ENCODE results near the gene KLK14. TPM values are rescaled to one million over a fixed set of nuclear protein-coding genes. Genes with fewer than 3 reads are reported as not detected.

Gene KLK14
- total and polyA plus RNA-seq, 5 donors from 2014 or later: 0.35 TPM; not detected in 4

GRCh38 chr19:51091895-51092873 is 9.5 kb upstream of the KLK14 start:
- no peaks in the 10 kb centered on the region for H3K9me3 ChIP-seq (ENCODE audit: control insufficient read depth in 2 of 2, low read length in 2 of 2)
- no peaks in the 10 kb centered on the region for H3K27me3 ChIP-seq (ENCODE audit: control insufficient read depth, insufficient read depth, low read length)
- no peak overlapping the region for H3K4me3 ChIP-seq (ENCODE audit: low read depth, low read length)
- H3K9me3 Mint-ChIP-seq: no peaks in the 10 kb centered on the region
- no peaks in the 10 kb centered on the region for H3K27me3 Mint-ChIP-seq
- DNase-seq: no peak
- no peak overlapping the region for H3K27ac ChIP-seq (ENCODE audit: insufficient read depth, low read length, poor library complexity, severe bottlenecking)
- H3K27ac Mint-ChIP-seq: peak overlapping the region in 2 of 3 donors; percentile 1 to 43
- H3K4me1 Mint-ChIP-seq: peaks cover 5 to 18% (median 13%) of the 10 kb centered on the region in 4 donors
- no peak overlapping the region for H3K4me3 Mint-ChIP-seq
- no peaks in the 10 kb centered on the region for H3K4me1 ChIP-seq (ENCODE audit: control insufficient read depth, insufficient read depth, low read length, poor library complexity, severe bottlenecking)
- H3K36me3 ChIP-seq (ENCODE audit: control insufficient read depth, insufficient read depth, low read length): no peaks in the 10 kb centered on the region
- ATAC-seq (ENCODE audit: low read depth in 2 of 2): no peak
- peaks cover 17% of the 10 kb centered on the region for H3K36me3 Mint-ChIP-seq

GRCh38 chr19:51091126-51091525 is 8.4 kb upstream of the KLK14 start:
- peaks cover 15% of the 10 kb centered on the region for H3K36me3 Mint-ChIP-seq
- no peak overlapping the region for H3K4me3 Mint-ChIP-seq
- Histone ChIP-seq H3K4me3 (ENCODE audit: low read depth, low read length) (no peak overlapping the region), H3K36me3 (ENCODE audit: control insufficient read depth, insufficient read depth, low read length) (no peaks in the 10 kb centered on the region), H3K27ac (ENCODE audit: insufficient read depth, low read length, poor library complexity, severe bottlenecking) (no peak overlapping the region), H3K27me3 (ENCODE audit: control insufficient read depth, insufficient read depth, low read length) (no peaks in the 10 kb centered on the region), H3K9me3 (ENCODE audit: control insufficient read depth in 2 of 2, low read length in 2 of 2) (no peaks in the 10 kb centered on the region), H3K4me1 (ENCODE audit: control insufficient read depth, insufficient read depth, low read length, poor library complexity, severe bottlenecking) (no peaks in the 10 kb centered on the region)
- ATAC-seq (ENCODE audit: low read depth in 2 of 2) (no peak), DNase-seq (no peak)
- no peak overlapping the region for H3K27ac Mint-ChIP-seq
- H3K27me3 Mint-ChIP-seq: no peaks in the 10 kb centered on the region
- H3K4me1 Mint-ChIP-seq: peaks cover 5 to 7% (median 6%) of the 10 kb centered on the region in 4 donors
- H3K9me3 Mint-ChIP-seq: no peaks in the 10 kb centered on the region

GRCh38 chr19:51090471-51090870 is 7.8 kb upstream of the KLK14 start:
- H3K4me1 ChIP-seq (ENCODE audit: control insufficient read depth, insufficient read depth, low read length, poor library complexity, severe bottlenecking): no peaks in the 10 kb centered on the region
- no peaks in the 10 kb centered on the region for H3K36me3 ChIP-seq (ENCODE audit: control insufficient read depth, insufficient read depth, low read length)
- Mint-ChIP-seq H3K36me3 (peaks cover 15% of the 10 kb centered on the region), H3K27me3 (no peaks in the 10 kb centered on the region), H3K9me3 (no peaks in the 10 kb centered on the region), H3K4me3 (no peak overlapping the region), H3K27ac (no peak overlapping the region), H3K4me1 (peaks cover 5 to 7% (median 5%) of the 10 kb centered on the region in 4 donors)
- H3K4me3 ChIP-seq (ENCODE audit: low read depth, low read length): no peak overlapping the region
- no peak overlapping the region for H3K27ac ChIP-seq (ENCODE audit: insufficient read depth, low read length, poor library complexity, severe bottlenecking)
- no peaks in the 10 kb centered on the region for H3K9me3 ChIP-seq (ENCODE audit: control insufficient read depth in 2 of 2, low read length in 2 of 2)
- ATAC-seq (ENCODE audit: low read depth in 2 of 2) (no peak), DNase-seq (no peak)
- no peaks in the 10 kb centered on the region for H3K27me3 ChIP-seq (ENCODE audit: control insufficient read depth, insufficient read depth, low read length)

DNA sequence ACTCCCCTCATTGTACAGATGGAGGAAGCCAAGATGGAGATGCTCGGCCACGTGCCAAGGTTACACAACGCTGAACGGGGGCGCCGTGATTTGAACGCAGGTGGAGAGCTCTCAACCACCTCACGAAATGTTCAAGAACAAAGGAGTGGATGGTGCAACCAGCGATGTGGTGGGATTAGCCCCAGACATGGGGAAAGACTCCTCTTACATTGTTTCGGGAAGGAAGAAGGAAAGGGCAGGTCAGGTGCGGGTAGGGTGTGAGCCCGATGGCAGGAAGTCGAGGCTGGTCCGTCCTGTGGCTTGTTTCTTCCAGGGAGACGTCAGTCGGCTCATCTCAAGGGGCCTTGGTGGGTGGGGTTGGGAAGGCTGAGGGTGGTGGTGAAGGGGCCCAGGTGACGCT is 7.1 kb upstream of the KLK14 start:
- H3K4me1 ChIP-seq (ENCODE audit: control insufficient read depth, insufficient read depth, low read length, poor library complexity, severe bottlenecking): no peaks in the 10 kb centered on the region
- ATAC-seq (ENCODE audit: low read depth in 2 of 2): no peak
- no peaks in the 10 kb centered on the region for H3K27me3 ChIP-seq (ENCODE audit: control insufficient read depth, insufficient read depth, low read length)
- H3K4me3 ChIP-seq (ENCODE audit: low read depth, low read length): no peak overlapping the region
- H3K36me3 Mint-ChIP-seq: peaks cover 19% of the 10 kb centered on the region
- peaks cover 3 to 5% (median 5%) of the 10 kb centered on the region in 4 donors for H3K4me1 Mint-ChIP-seq
- H3K27me3 Mint-ChIP-seq: no peaks in the 10 kb centered on the region
- no peak overlapping the region for H3K4me3 Mint-ChIP-seq
- H3K27ac Mint-ChIP-seq: no peak overlapping the region
- H3K9me3 Mint-ChIP-seq: no peaks in the 10 kb centered on the region
- DNase-seq: no peak
- H3K27ac ChIP-seq (ENCODE audit: insufficient read depth, low read length, poor library complexity, severe bottlenecking): no peak overlapping the region
- no peaks in the 10 kb centered on the region for H3K9me3 ChIP-seq (ENCODE audit: control insufficient read depth in 2 of 2, low read length in 2 of 2)
- no peaks in the 10 kb centered on the region for H3K36me3 ChIP-seq (ENCODE audit: control insufficient read depth, insufficient read depth, low read length)

DNA sequence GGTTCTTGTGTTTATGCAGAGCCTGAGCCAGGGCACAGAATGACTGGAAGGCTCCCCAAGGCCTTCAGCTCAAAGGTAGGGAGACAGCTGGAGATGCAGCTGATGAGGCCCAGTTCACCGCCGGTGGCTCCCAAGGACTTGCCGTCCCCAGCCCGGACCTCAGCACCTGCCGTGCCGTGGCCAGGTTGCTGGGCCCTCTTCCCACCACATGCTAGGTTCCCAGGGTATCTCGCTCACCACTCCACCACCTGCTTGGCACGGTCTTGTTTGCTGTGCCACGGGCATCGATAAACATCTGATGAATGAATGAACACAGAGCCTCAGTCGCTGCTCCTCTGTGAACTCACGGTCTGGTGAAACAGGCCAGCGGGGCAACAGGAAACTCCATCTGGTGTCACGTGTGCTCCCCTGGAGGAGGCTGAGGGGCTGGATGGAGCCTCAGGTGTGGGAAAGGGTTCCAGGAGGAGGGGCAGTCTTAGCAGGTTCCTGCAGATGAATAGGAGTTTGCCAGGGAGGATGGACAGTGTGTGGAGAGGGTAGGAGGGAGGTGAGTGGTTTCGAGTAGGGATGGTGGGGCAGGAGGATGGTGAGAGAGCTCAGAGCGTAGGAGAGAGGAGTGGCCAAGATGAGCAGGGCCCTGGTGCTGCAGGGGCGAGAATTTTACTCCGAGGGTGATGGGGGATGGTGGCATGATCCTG is 3.6 kb upstream of the KLK14 start:
- no peaks in the 10 kb centered on the region for H3K9me3 ChIP-seq (ENCODE audit: control insufficient read depth in 2 of 2, low read length in 2 of 2)
- H3K4me3 ChIP-seq (ENCODE audit: low read depth, low read length): no peak overlapping the region
- no peak overlapping the region for H3K27ac ChIP-seq (ENCODE audit: insufficient read depth, low read length, poor library complexity, severe bottlenecking)
- H3K27me3 ChIP-seq (ENCODE audit: control insufficient read depth, insufficient read depth, low read length): no peaks in the 10 kb centered on the region
- Mint-ChIP-seq H3K4me1 (peaks cover 0 to 4% (median 0%) of the 10 kb centered on the region in 4 donors), H3K36me3 (peaks cover 24% of the 10 kb centered on the region), H3K27me3 (peaks cover 10% of the 10 kb centered on the region), H3K27ac (peak overlapping the region in 1 of 3 donors; percentile 45), H3K9me3 (peaks cover 0 to 4% (median 0%) of the 10 kb centered on the region in 7 donors), H3K4me3 (no peak overlapping the region)
- no peak for DNase-seq
- no peaks in the 10 kb centered on the region for H3K36me3 ChIP-seq (ENCODE audit: control insufficient read depth, insufficient read depth, low read length)
- H3K4me1 ChIP-seq (ENCODE audit: control insufficient read depth, insufficient read depth, low read length, poor library complexity, severe bottlenecking): no peaks in the 10 kb centered on the region
- no peak for ATAC-seq (ENCODE audit: low read depth in 2 of 2)

- DNase-seq: no peak
- Mint-ChIP-seq H3K36me3 (peaks cover 18% of the 10 kb centered on the region), H3K27me3 (peaks cover 10% of the 10 kb centered on the region), H3K4me3 (no peak overlapping the region), H3K4me1 (peaks cover 0 to 4% (median 0%) of the 10 kb centered on the region in 4 donors), H3K27ac (no peak overlapping the region), H3K9me3 (peaks cover 0 to 4% (median 0%) of the 10 kb centered on the region in 7 donors)
- H3K4me1 ChIP-seq (ENCODE audit: control insufficient read depth, insufficient read depth, low read length, poor library complexity, severe bottlenecking): no peaks in the 10 kb centered on the region
- no peaks in the 10 kb centered on the region for H3K36me3 ChIP-seq (ENCODE audit: control insufficient read depth, insufficient read depth, low read length)
- H3K27ac ChIP-seq (ENCODE audit: insufficient read depth, low read length, poor library complexity, severe bottlenecking): no peak overlapping the region
- no peak overlapping the region for H3K4me3 ChIP-seq (ENCODE audit: low read depth, low read length)
- no peaks in the 10 kb centered on the region for H3K27me3 ChIP-seq (ENCODE audit: control insufficient read depth, insufficient read depth, low read length)
- ATAC-seq (ENCODE audit: low read depth in 2 of 2): no peak
- no peaks in the 10 kb centered on the region for H3K9me3 ChIP-seq (ENCODE audit: control insufficient read depth in 2 of 2, low read length in 2 of 2)
Measured at GRCh38 chr19:51084505-51084904, 1.8 kb upstream of the KLK14 start.

- Histone ChIP-seq H3K27me3 (ENCODE audit: control insufficient read depth, insufficient read depth, low read length) (no peaks in the 10 kb centered on the region), H3K36me3 (ENCODE audit: control insufficient read depth, insufficient read depth, low read length) (no peaks in the 10 kb centered on the region), H3K4me3 (ENCODE audit: low read depth, low read length) (no peak overlapping the region), H3K4me1 (ENCODE audit: control insufficient read depth, insufficient read depth, low read length, poor library complexity, severe bottlenecking) (no peaks in the 10 kb centered on the region), H3K9me3 (ENCODE audit: control insufficient read depth in 2 of 2, low read length in 2 of 2) (no peaks in the 10 kb centered on the region), H3K27ac (ENCODE audit: insufficient read depth, low read length, poor library complexity, severe bottlenecking) (no peak overlapping the region)
- Mint-ChIP-seq H3K27ac (peak overlapping the region in 1 of 3 donors; percentile 59), H3K4me3 (no peak overlapping the region), H3K36me3 (peaks cover 13% of the 10 kb centered on the region), H3K27me3 (peaks cover 10% of the 10 kb centered on the region), H3K4me1 (peaks cover 0 to 4% (median 0%) of the 10 kb centered on the region in 4 donors), H3K9me3 (peaks cover 0 to 4% (median 0%) of the 10 kb centered on the region in 7 donors)
- no peak for ATAC-seq (ENCODE audit: low read depth in 2 of 2)
- no peak for DNase-seq
Measured at GRCh38 chr19:51083783-51084182, 1.1 kb upstream of the KLK14 start.
